ENCODE measurements around the gene SSUH2. TPM values are rescaled to one million over a fixed set of nuclear protein-coding genes. Genes with fewer than 3 reads are reported as not detected.
"Not testable (repeated sequence)": the region's sequence is repeated elsewhere in the genome, so short reads cannot be mapped to it uniquely, and the experiment has no call there.

SSUH2 gene
- total and polyA plus RNA-seq, 2 of the 4 experiments (the other 2 are of a cell fraction), result 0.10 TPM; not detected in 1

GRCh38 chr3:8677258-8677657 is 32.7 kb upstream of the SSUH2 start:
- CTCF ChIA-PET; H3K9ac ChIP-seq (ENCODE audit: low read depth, low read length); BruUV-seq (replicated peaks); H2AK5ac ChIP-seq (ENCODE audit: low read depth, low read length); H4K8ac ChIP-seq (ENCODE audit: low read depth in 2 of 2, low read length in 2 of 2); H3K4me1 ChIP-seq (ENCODE audit: control insufficient read depth, insufficient read depth, low read length); in situ Hi-C loops (cut with MboI; ENCODE audit: low sequenced_read_pairs); H3K27ac ChIP-seq (ENCODE audit: insufficient read depth, low read length); intact Hi-C loops (cut with micrococcal nuclease); H3K14ac ChIP-seq (replicated peaks; ENCODE audit: low read depth, low read length); H2AFZ ChIP-seq (replicated peaks; ENCODE audit: low read length, poor library complexity); H4K5ac ChIP-seq (ENCODE audit: low read depth, low read length); H4K91ac ChIP-seq (ENCODE audit: insufficient read depth, low read depth, low read length); H2BK120ac ChIP-seq (ENCODE audit: low read depth, low read length); H3K9me3 ChIP-seq (ENCODE audit: control insufficient read depth, insufficient read depth, low read length); H3K9me1 ChIP-seq (ENCODE audit: insufficient read depth, low read length); H2BK5ac ChIP-seq (ENCODE audit: low read depth, low read length, poor library complexity, severe bottlenecking); dilution Hi-C loops (cut with HindIII; ENCODE audit: low sequenced_read_pairs, unreplicated experiment); H3K23ac ChIP-seq (ENCODE audit: low read depth, low read length); H2AK9ac ChIP-seq (replicated peaks; ENCODE audit: low read depth, low read length, poor library complexity); H3K4me2 ChIP-seq (ENCODE audit: low read depth, low read length); H2BK15ac ChIP-seq (ENCODE audit: low read depth, low read length); H2BK20ac ChIP-seq (ENCODE audit: low read depth, low read length); POLR2A ChIA-PET (ENCODE audit: unreplicated experiment); H4K20me1 ChIP-seq (ENCODE audit: insufficient read depth, low read length); H3K36me3 ChIP-seq (ENCODE audit: control insufficient read depth, insufficient read depth, low read length); H3K4me3 ChIP-seq (ENCODE audit: insufficient read depth, low read depth, low read length); H3K4ac ChIP-seq (ENCODE audit: low read depth, low read length); ATAC-seq (ENCODE audit: low read depth); H3K18ac ChIP-seq (ENCODE audit: low read depth, low read length); DNase-seq; H3K56ac ChIP-seq (ENCODE audit: extremely low read depth, insufficient read depth, low read length); H3K79me1 ChIP-seq (ENCODE audit: low read depth in 1 of 2, low read length in 2 of 2); H3K27me3 ChIP-seq (ENCODE audit: control insufficient read depth, insufficient read depth, low read length): not testable (repeated sequence)
- no CpG with 5 or more reads among the region's 6 CpGs for WGBS, 2 experiments (ENCODE audit: extremely low coverage in 2 of 2, insufficient read length in 1 of 2)

DNA sequence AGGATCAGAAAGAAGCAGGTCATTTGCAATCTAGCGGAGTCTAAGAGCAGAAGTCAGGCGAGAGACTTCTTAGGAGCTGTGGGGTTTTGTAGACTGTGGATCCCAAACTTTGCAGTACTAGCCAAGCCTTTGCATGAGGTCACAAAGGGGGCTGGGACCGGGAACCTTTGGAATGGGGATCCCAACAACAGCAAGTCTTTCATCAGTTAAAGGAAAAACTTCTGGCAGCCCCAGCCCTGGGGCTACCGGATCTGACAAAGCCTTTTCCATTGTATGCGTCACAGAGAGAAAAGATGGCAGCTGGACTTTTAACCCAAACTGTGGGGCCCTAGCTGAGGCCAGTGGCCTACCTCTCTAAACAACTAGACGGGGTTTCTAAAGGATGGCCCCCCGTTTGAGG is 31.0 kb upstream of the SSUH2 start:
- ATAC-seq (ENCODE audit: low read depth); H2AK9ac ChIP-seq (replicated peaks; ENCODE audit: low read depth, low read length, poor library complexity); H2BK5ac ChIP-seq (ENCODE audit: low read depth, low read length, poor library complexity, severe bottlenecking); H3K9me3 ChIP-seq (ENCODE audit: control insufficient read depth, insufficient read depth, low read length); H4K5ac ChIP-seq (ENCODE audit: low read depth, low read length); H3K4me2 ChIP-seq (ENCODE audit: low read depth, low read length); intact Hi-C loops (cut with micrococcal nuclease); H2BK15ac ChIP-seq (ENCODE audit: low read depth, low read length); H2AFZ ChIP-seq (replicated peaks; ENCODE audit: low read length, poor library complexity); H3K4me1 ChIP-seq (ENCODE audit: control insufficient read depth, insufficient read depth, low read length); H3K56ac ChIP-seq (ENCODE audit: extremely low read depth, insufficient read depth, low read length); H3K9ac ChIP-seq (ENCODE audit: low read depth, low read length); H3K27ac ChIP-seq (ENCODE audit: insufficient read depth, low read length); H3K4ac ChIP-seq (ENCODE audit: low read depth, low read length); H3K4me3 ChIP-seq (ENCODE audit: insufficient read depth, low read depth, low read length); CTCF ChIA-PET; H2BK120ac ChIP-seq (ENCODE audit: low read depth, low read length); H3K79me1 ChIP-seq (ENCODE audit: low read depth in 1 of 2, low read length in 2 of 2); in situ Hi-C loops (cut with MboI; ENCODE audit: low sequenced_read_pairs); H4K8ac ChIP-seq (ENCODE audit: low read depth in 2 of 2, low read length in 2 of 2); H3K23ac ChIP-seq (ENCODE audit: low read depth, low read length); POLR2A ChIA-PET (ENCODE audit: unreplicated experiment); H3K27me3 ChIP-seq (ENCODE audit: control insufficient read depth, insufficient read depth, low read length); H3K9me1 ChIP-seq (ENCODE audit: insufficient read depth, low read length); dilution Hi-C loops (cut with HindIII; ENCODE audit: low sequenced_read_pairs, unreplicated experiment); H4K20me1 ChIP-seq (ENCODE audit: insufficient read depth, low read length); H3K18ac ChIP-seq (ENCODE audit: low read depth, low read length); BruUV-seq (replicated peaks); DNase-seq; H2BK20ac ChIP-seq (ENCODE audit: low read depth, low read length); H3K14ac ChIP-seq (replicated peaks; ENCODE audit: low read depth, low read length); H2AK5ac ChIP-seq (ENCODE audit: low read depth, low read length); H4K91ac ChIP-seq (ENCODE audit: insufficient read depth, low read depth, low read length); H3K36me3 ChIP-seq (ENCODE audit: control insufficient read depth, insufficient read depth, low read length): not testable (repeated sequence)
- 32% methylated on average over 3 of the region's 7 CpGs; no CpG with 5 or more reads in 1 of the 2 experiments for WGBS, 2 experiments (ENCODE audit: extremely low coverage in 2 of 2, insufficient read length in 1 of 2)
